Keratinocyte (primary cell): ENCODE data around the gene TMED10. TPM values are rescaled to one million over a fixed set of nuclear protein-coding genes. Genes with fewer than 3 reads are reported as not detected.

ENCODE experiments used
- DNase-seq: peaks from one replicate; pipeline ENCODE4 v3.0.0-alpha.2; 2011; ENCODE audit warnings: low read depth, missing footprints, low spot score
- FAIRE-seq: peaks from 2 replicates; lab custom pipeline; 2011; peaks lifted over from hg19 to GRCh38; lab: Jason Lieb, UNC
- H2AFZ ChIP-seq: 2 replicates; pipeline ENCODE4 v1.6.0; 2012; ENCODE audit warnings: low read length, control low read depth, inconsistent platforms; ENCODE audit not compliant: control insufficient read depth
- H3K27ac ChIP-seq: 2 replicates; pipeline ENCODE4 v1.5.1; 2011; ENCODE audit warnings: low read length; ENCODE audit not compliant: control insufficient read depth, insufficient read depth
- H3K27me3 ChIP-seq: 3 replicates; pipeline ENCODE4 v1.6.0; 2011; ENCODE audit warnings: low read length; ENCODE audit not compliant: control insufficient read depth, insufficient read depth; ENCODE audit errors: extremely low read depth
- H3K36me3 ChIP-seq, 2 experiments: 2 replicates in 1 of 2; 3 replicates in 1 of 2; pipeline ENCODE4 v1.5.1; 2011; ENCODE audit warnings: low read length in 2 of 2, mild to moderate bottlenecking in 1 of 2; ENCODE audit not compliant: control insufficient read depth in 2 of 2, insufficient read depth in 2 of 2; ENCODE audit errors: extremely low read depth in 1 of 2
- H3K4me1 ChIP-seq: 3 replicates; pipeline ENCODE4 v1.5.1; 2011; ENCODE audit warnings: low read length; ENCODE audit not compliant: control insufficient read depth, insufficient read depth; ENCODE audit errors: extremely low read depth
- H3K4me2 ChIP-seq: 3 replicates; pipeline ENCODE4 v1.6.0; 2011; ENCODE audit warnings: low read depth, low read length; ENCODE audit not compliant: control insufficient read depth, insufficient read depth; ENCODE audit errors: extremely low read depth
- H3K4me3 ChIP-seq, 3 experiments: fragments of 200-600 bp in 1 of 3; sonication (generic) in 1 of 3; 2 replicates in 2 of 3; 3 replicates in 1 of 3; pipeline ENCODE4 v1.5.1; 2011 to 2016; ENCODE audit warnings: low read length in 3 of 3, mild to moderate bottlenecking in 3 of 3, control low read depth in 2 of 3, inconsistent platforms in 1 of 3, low read depth in 1 of 3, mixed read lengths in 1 of 3, mixed run types in 1 of 3, moderate library complexity in 1 of 3; ENCODE audit not compliant: control insufficient read depth in 2 of 3, insufficient read depth in 2 of 3; ENCODE audit errors: extremely low read depth in 1 of 3
- H3K79me2 ChIP-seq: 2 replicates; pipeline ENCODE4 v1.6.0; 2012; ENCODE audit warnings: low read length; ENCODE audit not compliant: control insufficient read depth, insufficient read depth
- H3K9ac ChIP-seq: 3 replicates; pipeline ENCODE4 v1.6.0; 2011; ENCODE audit warnings: low read length; ENCODE audit not compliant: control insufficient read depth, insufficient read depth; ENCODE audit errors: extremely low read depth
- H3K9me1 ChIP-seq: 3 replicates; pipeline ENCODE4 v1.6.0; 2011; ENCODE audit warnings: low read length; ENCODE audit not compliant: control insufficient read depth, insufficient read depth; ENCODE audit errors: extremely low read depth
- H3K9me3 ChIP-seq: 2 replicates; pipeline ENCODE4 v1.5.1; 2012; ENCODE audit warnings: low read depth, low read length; ENCODE audit not compliant: control insufficient read depth
- H4K20me1 ChIP-seq: 3 replicates; pipeline ENCODE4 v1.6.0; 2011; ENCODE audit warnings: low read length; ENCODE audit not compliant: control insufficient read depth, insufficient read depth; ENCODE audit errors: extremely low read depth
- CTCF ChIP-seq, 3 experiments: IDR thresholded peaks in 1 of 3; conservative IDR thresholded peaks in 1 of 3; optimal IDR thresholded peaks in 1 of 3; 2 replicates in 2 of 3; 3 replicates in 1 of 3; pipeline versions ENCODE3 to v1.5.1; 2011; ENCODE audit warnings: low read length in 3 of 3, mild to moderate bottlenecking in 3 of 3, moderate library complexity in 2 of 3, control low read depth in 1 of 3, inconsistent platforms in 1 of 3; ENCODE audit not compliant: insufficient read depth in 2 of 3; ENCODE audit errors: extremely low read depth in 1 of 3
- EZH2 ChIP-seq: IDR thresholded peaks from one replicate; pipeline ENCODE4 v1.6.1; 2012; ENCODE audit warnings: inconsistent platforms, mild to moderate bottlenecking, low read length, moderate library complexity
- dilution Hi-C: fragments of 300-500 bp; cut with MboI; formaldehyde crosslinking; loops from one replicate; pipeline ENCODE4 v1.7.0; 2020; ENCODE audit warnings: low sequenced_read_pairs; ENCODE audit not compliant: extremely low pct_ligation_motif_present
- polyA plus RNA-seq, 5 experiments: library from polyadenylated mRNA; depleted of rRNA in 3 of 5; stranded (reverse) in 3 of 5; stranded (forward) in 1 of 5; unstranded in 1 of 5; fragments of >200 nt; gene quantifications; 1 replicate in 1 of 5; 2 replicates in 3 of 5; 3 replicates in 1 of 5; pipeline versions ENCODE4 v1.2.1 to v1.2.3, GENCODE V29; 2011 to 2012; ENCODE audit warnings: missing spikeins in 2 of 5, low read depth in 1 of 5, low replicate concordance in 1 of 5

TMED10 gene
- polyA plus RNA-seq, 1 donor (not counting 4 experiments of a cell fraction or from before 2014, with no cell fraction given), result 428 TPM

DNA sequence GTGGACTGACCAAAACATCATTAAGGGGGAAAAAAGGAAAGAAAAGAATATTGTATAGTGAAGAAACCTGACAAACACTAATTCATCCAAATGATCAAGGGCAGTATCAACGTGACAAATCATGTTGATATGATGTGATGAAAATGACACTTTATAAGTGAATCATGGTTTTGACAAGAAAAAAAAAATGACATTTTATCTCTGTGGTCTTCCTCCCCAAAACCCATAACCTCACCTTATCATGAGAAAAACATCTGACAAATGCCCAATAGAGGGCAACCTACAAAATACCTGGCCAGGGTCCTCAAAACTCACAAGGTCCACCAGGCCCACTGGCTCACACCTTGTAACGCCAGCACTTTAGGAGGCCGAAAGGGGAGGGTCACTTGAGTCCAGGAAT is 13.8 kb downstream of the TMED10 start:
- Histone ChIP-seq H3K79me2 (peaks cover 93% of the 10 kb centered on the region), H3K9ac (no peak overlapping the region), H3K4me2 (no peak overlapping the region), H3K9me1 (no peaks in the 10 kb centered on the region), H2AFZ (no peak overlapping the region), H3K9me3 (no peaks in the 10 kb centered on the region), H3K4me3 (no peak overlapping the region), H3K27me3 (no peaks in the 10 kb centered on the region), H3K27ac (no peak overlapping the region), H3K36me3 (peaks cover 0 to 2% of the 10 kb centered on the region in 2 experiments), H3K4me1 (no peaks in the 10 kb centered on the region), H4K20me1 (peaks cover 2% of the 10 kb centered on the region)
- DNase-seq (no peak), FAIRE-seq (no peak)
- TF ChIP-seq EZH2 (no peak), CTCF (optimal IDR thresholded peaks at IDR 0.05 in 1 of 3, IDR thresholded peaks at IDR 0.05 in 1 of 3, conservative IDR thresholded peaks at IDR 0.05 in 1 of 3; ENCODE audit: extremely low read depth in 1 of 3, insufficient read depth in 2 of 3, low read length in 3 of 3) (peak in 1 of 3 experiments; percentile 5)
- dilution Hi-C loops, result no loop called here

DNA sequence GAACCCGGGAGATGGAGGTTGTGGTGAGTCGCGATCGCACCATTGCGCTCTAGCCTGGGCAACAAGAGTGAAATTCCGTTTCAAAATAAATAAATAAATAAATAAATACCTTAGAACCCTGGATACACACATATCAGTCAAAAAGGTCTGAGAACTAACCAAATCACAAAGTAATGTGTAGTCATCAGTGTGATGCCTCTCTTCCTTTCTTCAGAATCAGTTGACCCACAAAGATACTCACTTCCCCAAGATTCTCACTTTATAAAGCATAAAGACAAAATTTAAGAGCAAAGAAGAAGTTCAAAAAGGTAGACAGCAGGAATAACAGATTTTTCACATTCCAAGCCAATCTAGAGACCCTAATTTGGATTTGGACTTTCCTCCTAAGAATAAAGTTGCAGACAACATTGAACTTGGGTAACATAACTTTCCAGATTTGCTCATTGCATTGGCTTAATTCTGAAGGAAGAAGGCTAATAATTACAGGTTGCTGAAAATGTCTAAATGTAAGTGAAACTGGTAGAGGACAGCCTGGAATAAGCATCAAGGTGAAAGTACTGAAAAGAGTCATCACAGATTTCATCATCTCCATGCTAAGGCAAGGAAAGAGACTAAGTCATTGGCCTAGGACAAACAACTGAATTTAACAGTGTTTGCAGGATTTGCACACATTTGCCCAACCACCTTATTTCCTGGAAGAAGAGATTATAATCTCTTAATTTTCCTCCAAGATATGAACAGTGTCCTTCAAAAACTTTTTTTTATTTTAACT is 17.4 kb downstream of the TMED10 start:
- Histone ChIP-seq H3K4me3 (no peak overlapping the region), H3K9me3 (no peaks in the 10 kb centered on the region), H3K4me2 (no peak overlapping the region), H4K20me1 (peaks cover 8% of the 10 kb centered on the region), H3K79me2 (peaks cover 86% of the 10 kb centered on the region), H3K27ac (no peak overlapping the region), H3K9me1 (peaks cover 2% of the 10 kb centered on the region), H3K9ac (no peak overlapping the region), H2AFZ (no peak overlapping the region), H3K36me3 (peaks cover 0 to 2% of the 10 kb centered on the region in 2 experiments), H3K27me3 (no peaks in the 10 kb centered on the region), H3K4me1 (no peaks in the 10 kb centered on the region)
- no peak for TF ChIP-seq CTCF (optimal IDR thresholded peaks at IDR 0.05 in 1 of 3, IDR thresholded peaks at IDR 0.05 in 1 of 3, conservative IDR thresholded peaks at IDR 0.05 in 1 of 3; ENCODE audit: extremely low read depth in 1 of 3, insufficient read depth in 2 of 3, low read length in 3 of 3)
- DNase-seq (no peak), FAIRE-seq (no peak)
- dilution Hi-C loops, result no loop called here
